K562 (cell line): ENCODE data around the gene MYO7A. TPM values are rescaled to one million over a fixed set of nuclear protein-coding genes. Genes with fewer than 3 reads are reported as not detected.

Source experiments
- ATAC-seq: fragments of 200-7000 bp; cut with Tn5 transposase; 3 replicates; pipeline ENCODE4 v1.9.1; 2020; ENCODE audit warnings: moderate library complexity
- BruUV-seq: library from RNA; stranded (reverse); fragments of 400-500 nt; replicated peaks from 2 replicates; lab custom pipeline; 2021; lab: Mats Ljungman, UMichigan
- CTCF ChIA-PET: fragments of 300-600 bp; formaldehyde crosslinking; extraction: SDS; loops from one replicate; lab custom pipeline; 2021; ENCODE audit warnings: low intra/inter-chr PET ratio; lab: Yijun Ruan, JAX
- POLR2A ChIA-PET: fragments of 300-600, 350-650 bp; sonication (Branson Sonifier 250); formaldehyde crosslinking; extraction: SDS; loops from one replicate; lab custom pipeline; 2021; ENCODE audit warnings: antibody characterized with exemption, inconsistent platforms; lab: Yijun Ruan, JAX
- DNase-seq, 4 experiments: peaks; one replicate each; pipeline versions ENCODE4 v3.0.0 to v3.0.0-alpha.2; 2011 to 2018; ENCODE audit warnings: low spot score in 3 of 4, mixed read lengths in 3 of 4; ENCODE audit errors: extremely low read depth in 1 of 4
- FAIRE-seq: peaks from 2 replicates; lab custom pipeline; 2011; peaks lifted over from hg19 to GRCh38; lab: Jason Lieb, UNC
- H2AFZ ChIP-seq: 2 replicates; pipeline ENCODE4 v1.6.0; 2011; ENCODE audit warnings: low read depth, low read length, control low read depth, inconsistent platforms
- H3K27ac ChIP-seq: fragments of 200-600 bp; 3 replicates; pipeline ENCODE4 v1.8.0; 2011; ENCODE audit warnings: low read depth, mild to moderate bottlenecking, control low read depth, inconsistent platforms, low read length, moderate library complexity, mixed read lengths; ENCODE audit errors: extremely low read depth
- H3K27me3 ChIP-seq, 2 experiments: fragments of 300-600 bp in 1 of 2; 2 replicates in 1 of 2; 3 replicates in 1 of 2; pipeline versions ENCODE4 v1.6.0 to v1.8.0; 2011; ENCODE audit warnings: inconsistent platforms in 2 of 2, low read length in 2 of 2, mild to moderate bottlenecking in 1 of 2, mixed read lengths in 1 of 2, moderate library complexity in 1 of 2; ENCODE audit not compliant: control insufficient read depth in 2 of 2, insufficient read depth in 2 of 2
- H3K36me3 ChIP-seq: fragments of 300-600 bp; 3 replicates; pipeline ENCODE4 v1.8.0; 2011; ENCODE audit warnings: mild to moderate bottlenecking, low read length, inconsistent platforms; ENCODE audit not compliant: control insufficient read depth, insufficient read depth
- H3K4me1 ChIP-seq, 2 experiments: fragments of 200-600 bp in 1 of 2; replicated peaks in 1 of 2; 2 replicates in 1 of 2; 3 replicates in 1 of 2; pipeline versions ENCODE4 v1.5.1 to v1.8.0; 2011; ENCODE audit warnings: inconsistent platforms in 2 of 2, low read length in 2 of 2, mild to moderate bottlenecking in 1 of 2, mixed read lengths in 1 of 2, moderate library complexity in 1 of 2; ENCODE audit not compliant: control insufficient read depth in 2 of 2, insufficient read depth in 2 of 2
- H3K4me2 ChIP-seq: 2 replicates; pipeline ENCODE4 v1.6.1; 2011; ENCODE audit warnings: low read length, control low read depth, inconsistent platforms, mixed read lengths; ENCODE audit not compliant: insufficient read depth
- H3K4me3 ChIP-seq: fragments of 200-600 bp; sonication (generic), shearing (Covaris generic); 2 replicates; pipeline ENCODE4 v1.5.1; 2016; ENCODE audit warnings: control low read depth, inconsistent platforms
- H3K79me2 ChIP-seq: fragments of 200-600 bp; 3 replicates; pipeline ENCODE4 v1.8.0; 2011; ENCODE audit warnings: low read length, inconsistent platforms; ENCODE audit not compliant: control insufficient read depth, insufficient read depth
- H3K9ac ChIP-seq, 2 experiments: 2 replicates each; pipeline versions ENCODE4 v1.6.0 to v1.6.1; 2011; ENCODE audit warnings: low read depth in 2 of 2, low read length in 2 of 2, control low read depth in 1 of 2, inconsistent platforms in 1 of 2, mild to moderate bottlenecking in 1 of 2, mixed read lengths in 1 of 2; ENCODE audit not compliant: insufficient read depth in 1 of 2
- H3K9me1 ChIP-seq: one replicate; pipeline ENCODE4 v1.6.0; 2011; ENCODE audit warnings: inconsistent platforms, mild to moderate bottlenecking, low read length, moderate library complexity; ENCODE audit not compliant: control insufficient read depth, insufficient read depth
- H3K9me3 ChIP-seq: replicated peaks from 2 replicates; pipeline ENCODE4 v1.5.1; 2011; ENCODE audit warnings: low read depth, low read length, inconsistent platforms; ENCODE audit not compliant: control insufficient read depth, insufficient read depth
- H4K20me1 ChIP-seq: replicated peaks from 2 replicates; pipeline ENCODE4 v1.6.1; 2011; ENCODE audit warnings: low read length, inconsistent platforms, mixed read lengths; ENCODE audit not compliant: control insufficient read depth, insufficient read depth
- COPS2 ChIP-seq: fragments of 450-650 bp; conservative IDR thresholded peaks from 2 replicates; pipeline ENCODE4 v1.6.1; 2016; ENCODE audit warnings: mild to moderate bottlenecking, moderate library complexity
- FOXA3 ChIP-seq, 2 experiments: fragments of 450-650 bp in 1 of 2; sonication (generic) in 1 of 2; formaldehyde crosslinking; IDR thresholded peaks in 1 of 2; conservative IDR thresholded peaks in 1 of 2; 2 replicates each; pipeline versions ENCODE4 v1.4.0 to v1.8.0; 2020 to 2022; ENCODE audit warnings: mild to moderate bottlenecking in 2 of 2, missing genetic modification reagents in 1 of 2
- HNRNPH1 ChIP-seq: fragments of 200-400 bp; formaldehyde crosslinking; optimal IDR thresholded peaks from 2 replicates; pipeline ENCODE3; 2017; ENCODE audit warnings: low read depth, mild to moderate bottlenecking, low read length, moderate library complexity
- KLF6 ChIP-seq: fragments of 250-450 bp; sonication (Bioruptor Pico); IDR thresholded peaks from 2 replicates; pipeline ENCODE4 v1.4.0; 2020; ENCODE audit warnings: mild to moderate bottlenecking, moderate library complexity, borderline replicate concordance
- MED1 ChIP-seq: sonication (generic); formaldehyde crosslinking; IDR thresholded peaks from 2 replicates; pipeline ENCODE4 v1.8.1; 2023; ENCODE audit warnings: missing genetic modification reagents, borderline replicate concordance
- MEF2A ChIP-seq: IDR thresholded peaks from 2 replicates; pipeline ENCODE4 v1.6.1; 2011; ENCODE audit warnings: low read depth, mild to moderate bottlenecking, low read length, moderate library complexity; ENCODE audit not compliant: control insufficient read depth
- NFIC ChIP-seq: fragments of 450-650 bp; IDR thresholded peaks from 2 replicates; pipeline ENCODE4 v1.6.1; 2017; ENCODE audit warnings: mild to moderate bottlenecking, inconsistent platforms
- NR4A1 ChIP-seq, 2 experiments: fragments of 250-450 bp in 1 of 2; fragments of 450-650 bp in 1 of 2; sonication (Bioruptor Pico) in 1 of 2; IDR thresholded peaks; 2 replicates each; pipeline versions ENCODE4 v1.4.0 to v1.6.1; 2016 to 2020; ENCODE audit warnings: mild to moderate bottlenecking in 2 of 2, missing compliant biosample characterization in 1 of 2, missing genetic modification characterization in 1 of 2, moderate library complexity in 1 of 2
- RBM39 ChIP-seq: fragments of 200-400 bp; formaldehyde crosslinking; optimal IDR thresholded peaks from 2 replicates; pipeline ENCODE3; 2018; ENCODE audit warnings: low read depth, low read length
- SOX6 ChIP-seq: fragments of 450-650 bp; IDR thresholded peaks from 2 replicates; pipeline ENCODE4 v1.6.1; 2014; ENCODE audit warnings: mild to moderate bottlenecking
- ZFP36 ChIP-seq: fragments of 150-350 bp; IDR thresholded peaks from 2 replicates; pipeline ENCODE4 v1.6.1; 2018; ENCODE audit warnings: low read length, low read depth; ENCODE audit not compliant: partially characterized antibody
- ZNF77 ChIP-seq: fragments of 250-450 bp; sonication (Bioruptor Pico); IDR thresholded peaks from 2 replicates; pipeline ENCODE4 v1.5.0; 2020
- ZSCAN32 ChIP-seq: fragments of 450-650 bp; formaldehyde crosslinking; IDR thresholded peaks from 2 replicates; pipeline ENCODE4 v1.4.0; 2020; ENCODE audit warnings: mild to moderate bottlenecking, moderate library complexity
- WGBS: fragments of 100-300 bp; shearing (Covaris generic); methylation state at CpG from one replicate; pipeline ENCODE4 v1.1.6; 2016; ENCODE audit warnings: low coverage, mixed read lengths; ENCODE audit not compliant: insufficient coverage; ENCODE audit errors: missing lambda C conversion rate; 5-methylcytosine and 5-hydroxymethylcytosine counted together
- in situ Hi-C: fragments of 300-500 bp; cut with MboI; formaldehyde crosslinking; loops from 4 replicates; pipeline ENCODE4 v1.15.0; 2018; ENCODE audit warnings: inconsistent platforms, mixed read lengths
- intact Hi-C: fragments of 100-400 bp; cut with micrococcal nuclease; formaldehyde crosslinking; loops from 2 replicates; pipeline ENCODE4 v1.14.2; 2022
- polyA plus RNA-seq, 8 experiments: library from polyadenylated mRNA; depleted of rRNA in 4 of 8; stranded (reverse) in 5 of 8; unstranded in 3 of 8; fragments of >200 nt; fragmentation: Nextera tagmentation in 2 of 8; fragmentation: Illumina TruSeq in 1 of 8; extraction: Ambion mirVana in 2 of 8; extraction: Trizol in 1 of 8; gene quantifications; 2 replicates each; pipeline versions ENCODE4 v1.2.1 to v1.2.3, GENCODE V29; 2011 to 2014; ENCODE audit warnings: inconsistent platforms in 1 of 8, missing spikeins in 1 of 8
- total RNA-seq, 7 experiments: library from RNA; depleted of rRNA in 6 of 7; stranded (reverse); fragments of >200 nt in 6 of 7; fragmentation: Illumina TruSeq in 2 of 7; extraction: Trizol in 2 of 7; gene quantifications; 2 replicates each; pipeline versions ENCODE4 v1.2.1 to v1.2.3, GENCODE V29; 2011 to 2021; ENCODE audit warnings: low replicate concordance in 1 of 7
- TF ChIP-seq, protein P1 (sequence below): sonication (generic); formaldehyde crosslinking; IDR thresholded peaks from 2 replicates; pipeline ENCODE4 v1.8.0; 2022; ENCODE audit warnings: missing genetic modification reagents, mild to moderate bottlenecking, borderline replicate concordance
- TF ChIP-seq, protein P2 (sequence below): fragments of 150-350 bp; conservative IDR thresholded peaks from 2 replicates; pipeline ENCODE4 v1.6.1; 2014; ENCODE audit warnings: low read length
- TF ChIP-seq, protein P3 (sequence below): fragments of 450-650 bp; IDR thresholded peaks from 2 replicates; pipeline ENCODE4 v1.6.1; 2018; ENCODE audit warnings: mild to moderate bottlenecking, low read depth; ENCODE audit not compliant: partially characterized antibody

Gene MYO7A
- total and polyA plus RNA-seq, 9 of the 15 experiments (the other 6 are each of a cell fraction or from before 2014, with no cell fraction given) = 0.01 to 0.11 (median 0.07) TPM; not detected in 1

DNA sequence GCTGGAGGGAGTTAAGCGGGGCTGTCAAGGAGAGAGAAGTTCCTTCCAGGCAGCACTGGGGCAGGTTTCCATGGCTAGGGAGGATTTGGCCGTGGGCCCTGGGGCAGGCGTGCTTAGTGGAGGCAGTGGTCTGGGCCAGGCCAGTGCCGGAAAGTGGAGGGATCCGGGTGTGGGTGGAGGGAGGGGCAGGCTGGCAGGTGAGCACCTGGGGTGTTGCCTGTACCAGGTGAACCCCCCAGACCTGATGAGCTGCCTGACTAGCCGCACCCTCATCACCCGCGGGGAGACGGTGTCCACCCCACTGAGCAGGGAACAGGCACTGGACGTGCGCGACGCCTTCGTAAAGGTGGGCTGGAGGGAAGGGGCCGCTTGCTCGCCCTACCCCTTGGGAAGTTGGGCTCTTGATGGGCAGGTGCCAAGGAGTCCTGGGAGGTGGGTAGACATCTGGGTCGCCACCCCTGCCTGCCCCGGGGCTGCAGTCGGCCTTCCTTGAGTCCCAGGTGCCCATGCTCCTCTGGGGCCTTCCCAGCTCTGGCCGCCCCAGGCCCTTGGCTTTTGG lies 32.0 kb downstream of the MYO7A start (continued):
- TF ChIP-seq MEF2A = no peak
- no peak for TF ChIP-seq MED1 (CRISPR knock-in tag)
- no peak for TF ChIP-seq ZSCAN32 (CRISPR knock-in tag)

DNA sequence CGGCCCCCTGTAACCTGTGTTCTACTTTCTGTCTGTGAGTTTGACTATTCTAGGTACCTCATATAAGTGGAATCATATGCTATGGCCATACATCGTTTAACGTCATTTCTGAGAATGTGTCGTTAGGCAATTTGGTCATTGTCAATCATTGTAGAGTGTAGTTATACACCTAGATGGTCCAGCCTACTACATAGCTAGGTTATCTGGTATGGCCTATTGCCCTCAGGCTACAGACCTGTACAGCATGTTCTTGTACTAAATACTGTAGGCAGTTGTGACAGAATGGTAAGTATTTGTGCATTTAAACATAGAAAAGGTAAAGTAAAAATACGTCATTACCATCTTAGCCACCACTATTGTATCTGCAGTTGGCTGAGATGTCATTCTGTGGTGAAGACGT lies 35.2 kb downstream of the MYO7A start:
- H2AFZ ChIP-seq = no peak overlapping the region
- H3K4me3 ChIP-seq = no peak overlapping the region
- intact Hi-C loops = no loop called here
- no peak for DNase-seq
- no peak overlapping the region for H3K4me2 ChIP-seq
- no TSS peak for BruUV-seq
- H3K36me3 ChIP-seq = no peaks in the 10 kb centered on the region
- in situ Hi-C loops = no loop called here
- H3K9me1 ChIP-seq = peaks cover 3% of the 10 kb centered on the region
- peaks cover 0 to under 1% of the 10 kb centered on the region in 2 experiments; a peak in 1 of 5 replicates for H3K4me1 ChIP-seq
- no peaks in the 10 kb centered on the region for H3K9me3 ChIP-seq
- no peaks in the 10 kb centered on the region for H3K79me2 ChIP-seq
- WGBS = 3% methylated on average over 6 of the region's 6 CpGs
- H3K27ac ChIP-seq = no peak overlapping the region
- H4K20me1 ChIP-seq = peaks cover 8% of the 10 kb centered on the region; the same call in 1 of the 2 replicates
- POLR2A ChIA-PET = no interaction called here
- CTCF ChIA-PET = no interaction called here
- peaks cover 3 to 70% of the 10 kb centered on the region in 2 experiments; a peak in 4 of 5 replicates for H3K27me3 ChIP-seq
- H3K9ac ChIP-seq = no peak overlapping the region
- ATAC-seq = no peak
- FAIRE-seq = no peak
- TF ChIP-seq, protein P1, sequence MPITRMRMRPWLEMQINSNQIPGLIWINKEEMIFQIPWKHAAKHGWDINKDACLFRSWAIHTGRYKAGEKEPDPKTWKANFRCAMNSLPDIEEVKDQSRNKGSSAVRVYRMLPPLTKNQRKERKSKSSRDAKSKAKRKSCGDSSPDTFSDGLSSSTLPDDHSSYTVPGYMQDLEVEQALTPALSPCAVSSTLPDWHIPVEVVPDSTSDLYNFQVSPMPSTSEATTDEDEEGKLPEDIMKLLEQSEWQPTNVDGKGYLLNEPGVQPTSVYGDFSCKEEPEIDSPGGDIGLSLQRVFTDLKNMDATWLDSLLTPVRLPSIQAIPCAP (CRISPR knock-in tag) = no peak
- TF ChIP-seq SOX6 (no peak), COPS2 (no peak), ZFP36 (no peak), NR4A1 (CRISPR knock-in tag; IDR thresholded peaks at IDR 0.05) (no peak), NR4A1 (tag; IDR thresholded peaks at IDR 0.05) (no peak), ZNF77 (CRISPR knock-in tag) (no peak), FOXA3 (CRISPR knock-in tag; conservative IDR thresholded peaks at IDR 0.05 in 1 of 2, IDR thresholded peaks at IDR 0.05 in 1 of 2) (no peak), NFIC (no peak), RBM39 (no peak), KLF6 (CRISPR knock-in tag) (no peak), HNRNPH1 (no peak)
- TF ChIP-seq, protein P2, sequence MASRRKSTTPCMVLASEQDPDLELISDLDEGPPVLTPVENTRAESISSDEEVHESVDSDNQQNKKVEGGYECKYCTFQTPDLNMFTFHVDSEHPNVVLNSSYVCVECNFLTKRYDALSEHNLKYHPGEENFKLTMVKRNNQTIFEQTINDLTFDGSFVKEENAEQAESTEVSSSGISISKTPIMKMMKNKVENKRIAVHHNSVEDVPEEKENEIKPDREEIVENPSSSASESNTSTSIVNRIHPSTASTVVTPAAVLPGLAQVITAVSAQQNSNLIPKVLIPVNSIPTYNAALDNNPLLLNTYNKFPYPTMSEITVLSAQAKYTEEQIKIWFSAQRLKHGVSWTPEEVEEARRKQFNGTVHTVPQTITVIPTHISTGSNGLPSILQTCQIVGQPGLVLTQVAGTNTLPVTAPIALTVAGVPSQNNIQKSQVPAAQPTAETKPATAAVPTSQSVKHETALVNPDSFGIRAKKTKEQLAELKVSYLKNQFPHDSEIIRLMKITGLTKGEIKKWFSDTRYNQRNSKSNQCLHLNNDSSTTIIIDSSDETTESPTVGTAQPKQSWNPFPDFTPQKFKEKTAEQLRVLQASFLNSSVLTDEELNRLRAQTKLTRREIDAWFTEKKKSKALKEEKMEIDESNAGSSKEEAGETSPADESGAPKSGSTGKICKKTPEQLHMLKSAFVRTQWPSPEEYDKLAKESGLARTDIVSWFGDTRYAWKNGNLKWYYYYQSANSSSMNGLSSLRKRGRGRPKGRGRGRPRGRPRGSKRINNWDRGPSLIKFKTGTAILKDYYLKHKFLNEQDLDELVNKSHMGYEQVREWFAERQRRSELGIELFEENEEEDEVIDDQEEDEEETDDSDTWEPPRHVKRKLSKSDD = no peak
- TF ChIP-seq, protein P3, sequence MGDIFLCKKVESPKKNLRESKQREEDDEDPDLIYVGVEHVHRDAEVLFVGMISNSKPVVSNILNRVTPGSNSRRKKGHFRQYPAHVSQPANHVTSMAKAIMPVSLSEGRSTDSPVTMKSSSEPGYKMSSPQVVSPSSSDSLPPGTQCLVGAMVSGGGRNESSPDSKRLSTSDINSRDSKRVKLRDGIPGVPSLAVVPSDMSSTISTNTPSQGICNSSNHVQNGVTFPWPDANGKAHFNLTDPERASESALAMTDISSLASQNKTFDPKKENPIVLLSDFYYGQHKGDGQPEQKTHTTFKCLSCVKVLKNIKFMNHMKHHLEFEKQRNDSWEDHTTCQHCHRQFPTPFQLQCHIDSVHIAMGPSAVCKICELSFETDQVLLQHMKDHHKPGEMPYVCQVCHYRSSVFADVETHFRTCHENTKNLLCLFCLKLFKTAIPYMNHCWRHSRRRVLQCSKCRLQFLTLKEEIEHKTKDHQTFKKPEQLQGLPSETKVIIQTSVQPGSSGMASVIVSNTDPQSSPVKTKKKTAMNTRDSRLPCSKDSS = no peak
